Activated naive CD8-positive, alpha-beta T cell treated with anti-CD3 and anti-CD28 coated beads for 36 hours (primary cell): ENCODE data around the gene UGT1A8. TPM values are rescaled to one million over a fixed set of nuclear protein-coding genes. Genes with fewer than 3 reads are reported as not detected.

Experiments
- DNase-seq: peaks from one replicate; pipeline ENCODE4 v3.0.0; 2021
- H3K27ac Mint-ChIP-seq: one replicate; pipeline ENCODE4 v1.8.0; 2022; ENCODE audit warnings: mild to moderate bottlenecking, moderate library complexity, mixed read lengths
- H3K27me3 Mint-ChIP-seq: one replicate; pipeline ENCODE4 v1.8.0; 2022; ENCODE audit warnings: mild to moderate bottlenecking, mixed read lengths
- H3K36me3 Mint-ChIP-seq: one replicate; pipeline ENCODE4 v1.8.0; 2021; ENCODE audit warnings: mild to moderate bottlenecking, mixed read lengths
- H3K4me1 Mint-ChIP-seq: one replicate; pipeline ENCODE4 v1.8.0; 2021; ENCODE audit warnings: mixed read lengths
- H3K4me3 Mint-ChIP-seq: one replicate; pipeline ENCODE4 v1.8.0; 2022; ENCODE audit warnings: mild to moderate bottlenecking, moderate library complexity, mixed read lengths
- H3K9me3 Mint-ChIP-seq: one replicate; pipeline ENCODE4 v1.8.0; 2022; ENCODE audit warnings: mixed read lengths
- total RNA-seq, 2 experiments: library from RNA; stranded (reverse); gene quantifications; one replicate each; pipeline ENCODE4 v1.2.3, GENCODE V29; 2021

Gene UGT1A8
- total RNA-seq, 2 experiments from 2014 or later, result not detected

- DNase-seq, result no peak
- Mint-ChIP-seq H3K9me3 (no peaks in the 10 kb centered on the region), H3K4me3 (no peak overlapping the region), H3K4me1 (peaks cover 2% of the 10 kb centered on the region), H3K27ac (no peak overlapping the region), H3K36me3 (no peaks in the 10 kb centered on the region), H3K27me3 (peaks cover 10% of the 10 kb centered on the region)
These were observed 196.8 kb downstream of the UGT1A8 start for GRCh38 chr2:233814056-233814835.

DNA sequence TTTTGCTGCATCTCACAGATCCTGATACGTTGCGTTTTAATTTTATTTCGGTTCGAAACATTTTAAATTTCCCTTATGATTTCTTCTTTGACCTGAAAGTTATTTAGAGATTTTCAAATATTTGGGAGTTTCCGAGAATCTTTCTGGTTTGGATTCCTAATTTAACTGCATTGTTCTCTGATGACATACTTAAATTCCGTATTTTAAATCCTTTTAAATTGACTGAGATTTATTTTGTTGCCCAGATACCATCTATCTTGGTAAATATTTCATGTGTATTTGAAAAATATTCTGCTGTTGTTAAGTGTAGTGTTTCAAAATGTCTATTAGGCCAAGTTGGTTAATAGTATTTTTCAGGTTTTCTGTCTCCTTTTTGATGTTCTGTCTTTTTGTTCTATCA lies 198.4 kb downstream of the UGT1A8 start:
- H3K36me3 Mint-ChIP-seq, result no peaks in the 10 kb centered on the region
- H3K4me1 Mint-ChIP-seq, result peaks cover 2% of the 10 kb centered on the region
- no peak for DNase-seq
- H3K27ac Mint-ChIP-seq, result no peak overlapping the region
- no peaks in the 10 kb centered on the region for H3K9me3 Mint-ChIP-seq
- no peak overlapping the region for H3K4me3 Mint-ChIP-seq
- H3K27me3 Mint-ChIP-seq, result peaks cover 10% of the 10 kb centered on the region

- DNase-seq, result no peak
- H3K4me3 Mint-ChIP-seq, result no peak overlapping the region
These were observed 198.9 kb downstream of the UGT1A8 start for GRCh38 chr2:233816334-233816733.

GRCh38 chr2:233816771-233817170 lies 199.3 kb downstream of the UGT1A8 start:
- H3K9me3 Mint-ChIP-seq, result no peaks in the 10 kb centered on the region
- no peaks in the 10 kb centered on the region for H3K36me3 Mint-ChIP-seq
- peaks cover 2% of the 10 kb centered on the region for H3K4me1 Mint-ChIP-seq
- no peak for DNase-seq
- peaks cover 10% of the 10 kb centered on the region for H3K27me3 Mint-ChIP-seq
- no peak overlapping the region for H3K27ac Mint-ChIP-seq
- no peak overlapping the region for H3K4me3 Mint-ChIP-seq

More at GRCh38 chr2:233816334-233816733, 198.9 kb downstream of the UGT1A8 start:
- H3K9me3 Mint-ChIP-seq, result no peaks in the 10 kb centered on the region
- H3K4me1 Mint-ChIP-seq, result peaks cover 2% of the 10 kb centered on the region
- H3K27me3 Mint-ChIP-seq, result peaks cover 10% of the 10 kb centered on the region
- no peaks in the 10 kb centered on the region for H3K36me3 Mint-ChIP-seq
- H3K27ac Mint-ChIP-seq, result no peak overlapping the region

GRCh38 chr2:233817361-233817911 lies 200.0 kb downstream of the UGT1A8 start:
- Mint-ChIP-seq H3K36me3 (no peaks in the 10 kb centered on the region), H3K9me3 (no peaks in the 10 kb centered on the region), H3K27ac (no peak overlapping the region), H3K4me1 (peaks cover 2% of the 10 kb centered on the region), H3K4me3 (no peak overlapping the region), H3K27me3 (peaks cover 10% of the 10 kb centered on the region)
- DNase-seq, result no peak

- no peaks in the 10 kb centered on the region for H3K9me3 Mint-ChIP-seq
- no peaks in the 10 kb centered on the region for H3K36me3 Mint-ChIP-seq
- H3K4me1 Mint-ChIP-seq, result peaks cover 2% of the 10 kb centered on the region
- no peak overlapping the region for H3K4me3 Mint-ChIP-seq
- H3K27me3 Mint-ChIP-seq, result peaks cover 10% of the 10 kb centered on the region
- no peak overlapping the region for H3K27ac Mint-ChIP-seq
- no peak for DNase-seq
These were observed 200.7 kb downstream of the UGT1A8 start for GRCh38 chr2:233817995-233818638.

DNA sequence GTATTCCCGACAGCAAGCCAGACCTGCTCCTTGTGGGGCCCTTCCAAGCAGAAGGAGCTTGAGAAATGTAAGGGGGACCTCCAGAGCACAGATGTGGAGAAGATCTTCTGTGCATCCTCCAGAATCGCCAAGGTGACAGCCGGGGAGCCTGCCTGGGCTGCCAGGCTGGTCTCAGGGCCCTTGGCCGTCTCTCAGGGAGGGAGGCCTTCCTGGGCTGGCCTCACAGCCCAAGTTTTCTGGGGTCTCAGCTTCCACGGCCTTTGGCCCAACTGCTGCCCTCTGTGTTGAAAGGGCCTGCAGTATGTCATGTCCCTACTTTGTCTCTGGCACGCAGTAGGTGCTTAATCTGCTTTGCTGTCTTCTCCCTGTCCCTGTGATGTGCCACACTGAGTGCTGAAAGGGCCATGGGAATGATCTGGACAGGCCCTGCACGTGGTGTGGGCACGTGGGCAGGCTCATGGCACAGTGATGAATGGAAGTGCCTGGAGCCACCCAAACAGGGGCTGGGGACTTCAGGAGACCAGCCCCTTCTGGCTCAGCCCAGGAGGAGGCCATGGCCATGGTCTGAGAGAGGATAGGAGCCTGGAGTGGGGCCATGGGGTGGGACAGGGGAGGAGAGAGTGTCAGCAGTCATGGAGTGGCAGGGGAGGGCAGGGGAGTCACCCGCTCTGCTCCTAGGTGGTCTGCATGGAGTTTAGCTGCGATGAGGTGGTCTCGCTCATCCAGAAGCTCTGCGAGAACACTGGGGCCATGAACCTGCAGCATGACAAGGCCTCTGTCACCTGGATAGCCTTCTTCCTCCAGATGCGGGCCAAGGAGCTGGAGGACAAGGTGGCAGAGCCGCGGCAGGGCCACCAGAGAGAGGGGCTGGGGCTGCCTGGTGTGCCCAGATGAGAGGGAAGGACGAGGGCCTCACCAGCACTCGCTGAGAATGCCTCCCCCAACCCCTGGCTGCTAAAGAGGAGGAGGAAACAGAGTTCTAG lies 201.5 kb downstream of the UGT1A8 start:
- no peaks in the 10 kb centered on the region for H3K36me3 Mint-ChIP-seq
- no peaks in the 10 kb centered on the region for H3K9me3 Mint-ChIP-seq
- no peak for DNase-seq

GRCh38 chr2:233819884-233820773 lies 202.7 kb downstream of the UGT1A8 start:
- no peak for DNase-seq
- Mint-ChIP-seq H3K36me3 (no peaks in the 10 kb centered on the region), H3K4me3 (no peak overlapping the region), H3K9me3 (no peaks in the 10 kb centered on the region), H3K27me3 (peaks cover 10% of the 10 kb centered on the region), H3K4me1 (peaks cover 2% of the 10 kb centered on the region), H3K27ac (no peak overlapping the region)

More for the DNA sequence above, 201.5 kb downstream of the UGT1A8 start:
- H3K27ac Mint-ChIP-seq, result no peak overlapping the region
- peaks cover 2% of the 10 kb centered on the region for H3K4me1 Mint-ChIP-seq
- H3K4me3 Mint-ChIP-seq, result no peak overlapping the region
- peaks cover 10% of the 10 kb centered on the region for H3K27me3 Mint-ChIP-seq

GRCh38 chr2:233820774-233821105 lies 203.3 kb downstream of the UGT1A8 start:
- Mint-ChIP-seq H3K27ac (no peak overlapping the region), H3K4me1 (peaks cover 2% of the 10 kb centered on the region), H3K9me3 (no peaks in the 10 kb centered on the region), H3K4me3 (no peak overlapping the region), H3K27me3 (peaks cover 9% of the 10 kb centered on the region), H3K36me3 (no peaks in the 10 kb centered on the region)
- no peak for DNase-seq

DNA sequence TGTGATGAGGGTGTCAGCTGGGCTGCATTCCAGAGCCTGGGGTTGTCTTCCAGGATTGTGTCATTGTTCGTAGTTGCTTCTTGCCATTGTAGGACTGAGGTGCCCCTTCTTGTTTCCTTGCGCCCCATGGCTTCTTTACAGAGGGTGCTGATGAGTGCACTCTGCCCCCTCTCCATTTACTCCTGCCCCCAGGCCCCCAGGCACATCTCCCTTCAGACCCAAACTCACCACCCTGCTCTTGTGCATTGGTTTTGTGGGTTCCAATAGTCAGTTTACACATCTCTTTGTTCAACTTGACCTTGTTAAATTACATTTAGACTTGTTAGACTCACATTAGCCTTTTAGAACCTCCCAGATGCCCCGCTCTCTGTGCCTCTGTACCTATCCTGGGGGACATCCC lies 203.8 kb downstream of the UGT1A8 start:
- H3K27me3 Mint-ChIP-seq, result peaks cover 9% of the 10 kb centered on the region
- no peak overlapping the region for H3K27ac Mint-ChIP-seq

DNA sequence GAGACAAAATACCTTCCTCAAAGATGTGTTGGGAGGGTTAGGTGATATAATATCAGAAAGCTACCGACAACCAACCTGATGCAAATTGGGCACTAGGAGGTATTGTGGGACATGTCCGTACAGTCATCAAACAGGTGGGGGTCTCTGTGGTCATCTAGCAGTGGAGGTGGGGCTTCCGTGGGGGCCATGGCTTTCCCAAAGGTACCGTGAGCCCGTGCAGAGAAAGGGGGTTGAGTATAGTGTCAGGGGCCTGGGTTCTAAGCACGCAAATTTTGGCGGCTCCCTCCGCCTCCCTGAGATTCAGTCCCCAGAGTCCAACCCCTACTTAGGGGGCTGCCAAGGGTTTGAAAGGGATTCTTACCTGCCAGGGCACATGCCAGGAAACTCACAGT lies 204.3 kb downstream of the UGT1A8 start:
- peaks cover 9% of the 10 kb centered on the region for H3K27me3 Mint-ChIP-seq
- no peak for DNase-seq
- H3K4me3 Mint-ChIP-seq, result no peak overlapping the region
- peaks cover 2% of the 10 kb centered on the region for H3K4me1 Mint-ChIP-seq
- H3K36me3 Mint-ChIP-seq, result no peaks in the 10 kb centered on the region
- no peak overlapping the region for H3K27ac Mint-ChIP-seq
- no peaks in the 10 kb centered on the region for H3K9me3 Mint-ChIP-seq

More for the DNA sequence above, 203.8 kb downstream of the UGT1A8 start:
- Mint-ChIP-seq H3K36me3 (no peaks in the 10 kb centered on the region), H3K4me3 (no peak overlapping the region), H3K4me1 (peaks cover 2% of the 10 kb centered on the region), H3K9me3 (no peaks in the 10 kb centered on the region)
- no peak for DNase-seq

- Mint-ChIP-seq H3K4me1 (peaks cover under 1% of the 10 kb centered on the region), H3K27ac (no peak overlapping the region), H3K27me3 (peaks cover 7% of the 10 kb centered on the region), H3K4me3 (no peak overlapping the region), H3K9me3 (no peaks in the 10 kb centered on the region), H3K36me3 (no peaks in the 10 kb centered on the region)
- DNase-seq, result no peak
These were observed 204.8 kb downstream of the UGT1A8 start for GRCh38 chr2:233822101-233822771.
